Adrenal gland (tissue), 12 donors: Measurements from ENCODE around the gene FANCE. TPM values are rescaled to one million over a fixed set of nuclear protein-coding genes. Genes with fewer than 3 reads are reported as not detected.

Experiments
- DNase-seq, 7 donors: peaks; one replicate each; pipeline ENCODE4 v3.0.0-alpha.2; 2019 to 2020
- H3K27ac ChIP-seq, 5 donors: fragments of 200-600 bp; sonication (generic) in 4 of 5; 1 replicate in 3 of 5; 2 replicates in 2 of 5; pipeline versions ENCODE4 v1.5.1 to v1.8.0; 2016 to 2020; ENCODE audit warnings: mild to moderate bottlenecking in 1 of 5
- H3K27me3 ChIP-seq: fragments of 200-600 bp; 2 replicates; pipeline ENCODE4 v1.8.0; 2021
- H3K36me3 ChIP-seq, 2 donors: fragments of 200-600 bp; replicated peaks in 1 of 2; 1 replicate in 1 of 2; 2 replicates in 1 of 2; pipeline versions ENCODE4 v1.5.1 to v1.8.0; 2018 to 2022
- H3K4me1 ChIP-seq, 2 donors: fragments of 200-600 bp; replicated peaks in 1 of 2; 1 replicate in 1 of 2; 2 replicates in 1 of 2; pipeline versions ENCODE4 v1.5.1 to v1.8.0; 2018 to 2021
- H3K4me3 ChIP-seq, 4 donors: fragments of 200-600 bp; sonication (generic) in 3 of 4; one replicate each; pipeline ENCODE4 v1.5.1; 2016 to 2018
- H3K9me3 ChIP-seq, 3 donors: fragments of 200-600 bp; sonication (generic) in 1 of 3; replicated peaks in 1 of 3; 1 replicate in 2 of 3; 2 replicates in 1 of 3; pipeline versions ENCODE4 v1.5.1 to v1.8.0; 2016 to 2021
- POLR2A ChIP-seq, 2 donors: fragments of 450-650 bp; IDR thresholded peaks; one replicate each; pipeline ENCODE4 v1.6.1; 2017; ENCODE audit warnings: antibody characterized with exemption in 2 of 2, mild to moderate bottlenecking in 2 of 2, moderate library complexity in 1 of 2
- WGBS, 4 donors: extraction: QIAGEN DNeasy Blood & Tissue Kit in 2 of 4; methylation state at CpG; one replicate each; pipeline versions ENCODE4 v1.1.5 to v1.1.7; 2013 to 2017; 5-methylcytosine and 5-hydroxymethylcytosine counted together
- intact Hi-C, 2 donors: fragments of 100-400 bp; cut with DNase I; formaldehyde crosslinking; loops; one replicate each; pipeline versions ENCODE4 v1.14.1 to v1.15.0; 2022 to 2023
- polyA plus RNA-seq, 3 donors: library from polyadenylated mRNA; stranded (reverse); fragments of 200-250 nt in 2 of 3; fragments of 350-450 nt in 1 of 3; fragmentation: Illumina TruSeq in 1 of 3; extraction: RNeasy Lipid Tissue Mini Kit (QIAGEN cat#74804) in 1 of 3; gene quantifications; one replicate each; pipeline ENCODE4 v1.2.3, GENCODE V29; 2013 to 2014
- total RNA-seq, 9 donors: library from RNA; depleted of rRNA in 4 of 9; stranded (reverse); fragments of >200 nt in 4 of 9; fragments of 120-200 nt in 1 of 9; fragmentation: NEBNext Ultra II Directional in 1 of 9; extraction: Animal tissue kit (Norgen Biotek cat#: 25700) in 1 of 9; gene quantifications; one replicate each; pipeline versions ENCODE4 v1.1.0 to v1.2.4, GENCODE V29; 2013 to 2023
- TF ChIP-seq, protein P1 (sequence below), 6 experiments: fragments of 450-650 bp in 4 of 6; fragments of 200-600 bp in 2 of 6; sonication (generic) in 1 of 6; IDR thresholded peaks; 1 replicate in 5 of 6; 2 replicates in 1 of 6; pipeline versions ENCODE4 v1.5.1 to v1.8.0; 2016 to 2021; ENCODE audit warnings: antibody characterized with exemption in 6 of 6, mild to moderate bottlenecking in 2 of 6, moderate library complexity in 1 of 6
- donor health status: healthy with polysubstance abuse.
- donor health status: Bipolar disorder and iron deficiency.
- donor health status: DM: yes; HTN: yes; CAD: no.
- donor health status: DM: no; HTN: no; CAD: no.
- donor health status: DM: no; HTN: no; CAD: no.
- donor health status: DM: yes; HTN: yes; CAD: no.

The FANCE gene
- total and polyA plus RNA-seq, 12 donors, result 1.0 to 5.3 (median 2.1) TPM

DNA sequence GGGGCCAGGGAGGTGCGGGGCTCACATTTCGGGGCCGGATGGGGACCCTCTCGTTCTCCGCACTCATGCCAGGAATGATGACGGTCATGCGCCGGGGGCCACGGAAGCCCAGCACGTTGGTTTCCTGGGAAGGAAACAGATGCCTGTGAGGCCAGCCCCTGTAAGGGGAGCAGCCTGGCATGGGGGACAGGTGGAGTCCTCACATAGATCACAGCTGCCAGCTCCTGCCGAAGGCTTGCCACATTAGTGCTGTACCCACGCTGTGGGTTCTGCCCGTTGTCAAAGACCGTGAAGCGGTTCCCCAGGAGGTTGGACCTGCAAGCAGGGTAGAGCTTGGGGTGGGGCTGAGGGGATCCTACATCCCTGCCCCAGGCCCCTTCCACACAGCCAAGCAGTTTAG is 51.4 kb downstream of the FANCE start:
- TF ChIP-seq, protein P1, sequence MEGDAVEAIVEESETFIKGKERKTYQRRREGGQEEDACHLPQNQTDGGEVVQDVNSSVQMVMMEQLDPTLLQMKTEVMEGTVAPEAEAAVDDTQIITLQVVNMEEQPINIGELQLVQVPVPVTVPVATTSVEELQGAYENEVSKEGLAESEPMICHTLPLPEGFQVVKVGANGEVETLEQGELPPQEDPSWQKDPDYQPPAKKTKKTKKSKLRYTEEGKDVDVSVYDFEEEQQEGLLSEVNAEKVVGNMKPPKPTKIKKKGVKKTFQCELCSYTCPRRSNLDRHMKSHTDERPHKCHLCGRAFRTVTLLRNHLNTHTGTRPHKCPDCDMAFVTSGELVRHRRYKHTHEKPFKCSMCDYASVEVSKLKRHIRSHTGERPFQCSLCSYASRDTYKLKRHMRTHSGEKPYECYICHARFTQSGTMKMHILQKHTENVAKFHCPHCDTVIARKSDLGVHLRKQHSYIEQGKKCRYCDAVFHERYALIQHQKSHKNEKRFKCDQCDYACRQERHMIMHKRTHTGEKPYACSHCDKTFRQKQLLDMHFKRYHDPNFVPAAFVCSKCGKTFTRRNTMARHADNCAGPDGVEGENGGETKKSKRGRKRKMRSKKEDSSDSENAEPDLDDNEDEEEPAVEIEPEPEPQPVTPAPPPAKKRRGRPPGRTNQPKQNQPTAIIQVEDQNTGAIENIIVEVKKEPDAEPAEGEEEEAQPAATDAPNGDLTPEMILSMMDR (IDR thresholded peaks at IDR 0.05), result no peak
- no peak for TF ChIP-seq POLR2A (IDR thresholded peaks at IDR 0.05)
- H3K9me3 ChIP-seq, result no peaks in the 10 kb centered on the region
- 53 to 77% (median 59%) methylated on average over 5 to 15 of the region's 15 CpGs for WGBS, 4 donors
- no peaks in the 10 kb centered on the region for H3K36me3 ChIP-seq
- peaks cover 9% of the 10 kb centered on the region for H3K27me3 ChIP-seq
- no peak overlapping the region for H3K4me3 ChIP-seq
- no peak overlapping the region for H3K27ac ChIP-seq
- intact Hi-C loops, result no loop called here
- DNase-seq, result no peak
- no peaks in the 10 kb centered on the region for H3K4me1 ChIP-seq

GRCh38 chr6:35505999-35506412 is 53.9 kb downstream of the FANCE start:
- 59 to 69% (median 63%) methylated on average over 16 to 21 of the region's 21 CpGs for WGBS, 4 donors
- H3K27me3 ChIP-seq, result peaks cover 10% of the 10 kb centered on the region
- H3K36me3 ChIP-seq, result no peaks in the 10 kb centered on the region

GRCh38 chr6:35506536-35506935 is 54.4 kb downstream of the FANCE start:
- intact Hi-C loops, result no loop called here
- no peak for TF ChIP-seq POLR2A (IDR thresholded peaks at IDR 0.05)
- no peak overlapping the region for H3K27ac ChIP-seq
- H3K4me1 ChIP-seq, result no peaks in the 10 kb centered on the region
- WGBS, 4 donors, result 81 to 92% (median 90%) methylated on average over 3 of the region's 3 CpGs
- no peaks in the 10 kb centered on the region for H3K36me3 ChIP-seq
- H3K4me3 ChIP-seq, result no peak overlapping the region
- DNase-seq, result no peak
- peaks cover 15% of the 10 kb centered on the region for H3K27me3 ChIP-seq
- no peaks in the 10 kb centered on the region for H3K9me3 ChIP-seq

More at GRCh38 chr6:35505999-35506412, 53.9 kb downstream of the FANCE start:
- Histone ChIP-seq H3K27ac (no peak overlapping the region), H3K4me3 (no peak overlapping the region), H3K9me3 (no peaks in the 10 kb centered on the region), H3K4me1 (no peaks in the 10 kb centered on the region)
- TF ChIP-seq, protein P1 (IDR thresholded peaks at IDR 0.05), result no peak
- no peak for TF ChIP-seq POLR2A (IDR thresholded peaks at IDR 0.05)
- intact Hi-C loops, result no loop called here
- no peak for DNase-seq

- peaks cover 16% of the 10 kb centered on the region for H3K27me3 ChIP-seq
- TF ChIP-seq, protein P1 (IDR thresholded peaks at IDR 0.05), result no peak
- TF ChIP-seq POLR2A (IDR thresholded peaks at IDR 0.05), result no peak
- intact Hi-C loops, result no loop called here
These were observed 55.1 kb downstream of the FANCE start for GRCh38 chr6:35507221-35507620.

DNA sequence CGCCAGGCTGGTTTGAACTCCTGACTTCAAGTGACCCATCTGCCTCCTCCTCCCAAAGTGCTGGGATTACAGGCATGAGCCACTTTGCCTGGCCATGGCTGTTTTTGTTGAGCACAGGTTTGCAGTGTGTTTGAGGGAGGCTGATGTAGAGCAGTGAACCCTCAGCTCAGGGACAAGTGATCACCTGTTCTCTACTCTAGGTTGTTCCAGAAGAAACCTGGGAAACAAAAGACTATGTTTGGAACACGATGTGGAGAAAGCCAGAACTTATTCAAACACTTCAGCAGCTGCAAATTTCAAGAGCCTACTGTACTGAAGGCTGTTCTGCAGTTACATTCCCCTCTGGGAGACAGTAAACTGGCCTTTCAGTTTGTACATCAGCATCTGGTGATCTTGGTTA is 55.9 kb downstream of the FANCE start:
- Histone ChIP-seq H3K9me3 (no peaks in the 10 kb centered on the region), H3K27me3 (peaks cover 18% of the 10 kb centered on the region), H3K36me3 (no peaks in the 10 kb centered on the region), H3K27ac (no peak overlapping the region), H3K4me1 (no peaks in the 10 kb centered on the region), H3K4me3 (no peak overlapping the region)
- intact Hi-C loops, result no loop called here
- WGBS, 4 donors, result 63 to 86% (median 76%) methylated on average over 1 to 2 of the region's 2 CpGs
- no peak for DNase-seq
- TF ChIP-seq, protein P1 (IDR thresholded peaks at IDR 0.05), result no peak
- TF ChIP-seq POLR2A (IDR thresholded peaks at IDR 0.05), result no peak

More at GRCh38 chr6:35507221-35507620, 55.1 kb downstream of the FANCE start:
- H3K36me3 ChIP-seq, result no peaks in the 10 kb centered on the region
- no peak for DNase-seq
- no peak overlapping the region for H3K27ac ChIP-seq
- WGBS, 4 donors, result 88 to 100% (median 95%) methylated on average over 2 of the region's 2 CpGs
- H3K4me3 ChIP-seq, result no peak overlapping the region
- H3K4me1 ChIP-seq, result no peaks in the 10 kb centered on the region
- no peaks in the 10 kb centered on the region for H3K9me3 ChIP-seq
